NCI-H345 (cell line): Measurements from ENCODE around the gene RASD2.
A peak's percentile ranks its signal among the peaks of the same experiment; 100 is the strongest.

Source experiments
- DNase-seq: peaks from one replicate; lab custom pipeline; 2025; lab: John Stamatoyannopoulos, UW

The RASD2 gene

GRCh38 chr22:35560824-35561223 is 20.2 kb downstream of the RASD2 start:
- DNase-seq, result no peak

- no peak for DNase-seq
Observed at GRCh38 chr22:35561796-35562526, 21.3 kb downstream of the RASD2 start.

- DNase-seq, result no peak
Observed at GRCh38 chr22:35563211-35563610, 22.6 kb downstream of the RASD2 start.

- DNase-seq, result no peak
Observed at GRCh38 chr22:35564975-35565867, 24.6 kb downstream of the RASD2 start.

DNA sequence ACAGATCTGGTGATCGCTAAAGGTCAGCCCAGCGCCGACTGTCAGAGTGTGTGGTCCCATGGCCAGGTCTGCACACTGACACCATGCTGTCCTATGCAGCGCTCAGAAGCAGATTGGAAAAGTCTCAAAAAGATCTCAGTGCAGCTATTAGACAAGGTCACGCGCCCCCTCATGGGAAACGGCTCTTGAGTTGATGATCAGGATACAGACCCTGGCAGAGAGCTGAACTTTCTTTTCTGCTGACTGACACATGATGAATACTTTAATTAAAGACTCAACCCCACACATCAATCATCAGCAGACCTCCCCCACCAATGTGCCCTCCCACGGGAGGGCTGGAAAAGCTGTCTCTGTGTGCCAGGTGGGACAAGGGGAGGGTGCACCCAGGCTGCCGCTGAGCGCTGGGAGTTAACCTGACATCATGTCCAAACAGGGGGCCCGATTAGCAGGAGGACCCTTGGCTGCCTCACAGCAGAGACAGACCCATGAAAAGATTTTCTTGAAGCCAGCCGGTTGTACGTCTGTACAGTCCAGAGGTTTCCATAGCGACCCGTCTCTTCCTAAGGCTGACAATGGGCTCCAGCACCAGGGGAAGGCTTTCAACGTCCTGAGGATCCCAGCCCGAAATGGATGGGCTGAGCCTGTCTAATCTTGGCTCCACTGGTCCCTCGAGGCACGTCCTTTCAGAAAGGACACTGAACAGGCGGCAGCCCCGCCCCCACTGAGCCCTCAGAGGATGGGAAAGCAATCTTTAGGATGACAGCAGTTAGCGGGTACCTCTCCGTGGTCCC is 26.9 kb downstream of the RASD2 start:
- DNase-seq, result no peak

DNA sequence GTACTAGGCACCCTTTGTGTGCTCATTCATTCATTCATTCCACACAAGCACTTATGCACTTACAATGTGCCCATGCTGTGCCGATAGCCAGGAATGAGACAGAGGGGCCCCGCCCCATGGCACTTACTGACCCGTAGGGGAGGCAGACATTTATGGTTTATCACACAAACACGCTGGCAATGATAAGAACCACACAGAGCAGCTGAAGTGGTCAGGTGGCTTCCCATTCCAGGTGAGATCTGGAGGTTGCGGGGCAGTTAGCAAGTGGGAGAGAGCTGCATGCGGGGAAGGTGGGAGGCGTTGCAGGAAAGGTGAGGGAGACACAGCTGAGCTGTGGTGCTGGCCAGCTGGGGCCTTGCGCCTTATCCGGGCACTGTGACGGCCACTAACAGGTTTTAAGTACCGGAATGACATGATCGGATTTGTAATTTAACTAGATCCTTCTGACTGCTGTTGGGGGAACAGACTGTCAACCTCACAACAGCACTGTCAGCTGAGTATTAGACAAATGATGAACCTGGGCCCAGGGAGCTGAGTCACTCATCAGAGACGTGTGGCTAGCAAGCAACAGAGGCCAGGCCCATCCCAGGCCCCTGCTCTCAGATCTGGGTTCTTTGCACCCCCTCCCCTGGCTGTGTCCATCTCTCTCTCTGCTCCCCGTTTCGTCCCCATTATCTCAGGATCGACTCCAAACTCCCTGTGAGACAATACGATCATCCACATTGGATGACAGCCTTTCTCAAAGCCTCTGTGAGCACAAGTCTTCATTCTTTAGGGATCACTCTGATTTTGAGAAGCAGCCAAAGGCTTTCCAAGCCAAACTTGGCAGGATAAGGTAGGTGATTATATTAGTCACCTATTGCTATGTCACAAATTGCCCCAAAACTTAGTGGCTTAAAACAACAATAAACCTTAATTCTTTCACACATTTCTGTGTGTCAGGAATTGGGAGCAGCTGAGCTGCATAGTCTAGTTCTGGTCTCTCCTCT is 28.4 kb downstream of the RASD2 start:
- peak; percentile 42 for DNase-seq

DNA sequence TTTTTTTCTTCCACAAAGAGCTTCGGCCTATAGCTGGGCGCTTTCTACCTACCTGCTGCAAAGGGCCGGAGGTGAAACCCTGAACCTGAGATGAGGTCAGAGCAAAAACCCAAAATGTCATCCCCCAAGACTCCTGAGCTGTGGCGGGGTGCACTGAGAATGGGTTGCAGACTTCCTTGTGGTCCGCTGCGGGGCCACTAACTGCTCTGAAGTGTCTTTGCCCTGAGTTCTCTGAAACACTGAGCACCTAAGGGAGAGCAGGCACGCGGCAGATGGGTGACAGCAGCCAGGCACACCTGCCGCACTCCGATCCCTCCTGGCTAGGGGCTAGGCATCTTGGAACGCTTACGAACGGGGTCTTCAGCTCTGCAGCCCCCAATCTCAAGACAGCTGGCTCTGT is 29.3 kb downstream of the RASD2 start:
- no peak for DNase-seq

DNA sequence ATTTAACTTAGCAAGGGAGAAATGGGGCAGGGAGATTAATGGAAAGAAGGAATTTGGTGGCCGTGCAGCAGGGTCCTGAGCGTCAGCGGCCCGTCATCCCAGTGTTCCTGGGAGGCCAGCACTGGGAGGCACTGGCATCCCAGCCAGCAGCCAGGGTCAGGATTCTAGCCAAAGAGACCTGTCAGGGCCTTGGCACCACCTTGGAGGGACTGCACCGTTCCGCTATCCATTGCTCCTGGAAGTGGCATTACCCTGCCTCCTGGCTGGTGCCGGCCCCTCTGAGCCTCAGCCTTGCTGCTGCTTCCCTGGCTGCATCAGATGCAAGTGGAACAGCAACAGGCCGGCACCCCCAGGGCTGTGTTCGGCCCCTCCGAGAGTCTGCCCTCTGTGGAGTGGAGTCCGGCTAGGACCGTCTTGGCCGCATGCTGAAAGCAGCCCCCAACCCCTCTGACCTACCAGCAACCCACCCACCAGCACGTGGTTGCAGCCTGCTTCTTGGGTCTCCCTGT is 30.1 kb downstream of the RASD2 start:
- no peak for DNase-seq

- no peak for DNase-seq
Observed at GRCh38 chr22:35572556-35572955, 31.9 kb downstream of the RASD2 start.

DNA sequence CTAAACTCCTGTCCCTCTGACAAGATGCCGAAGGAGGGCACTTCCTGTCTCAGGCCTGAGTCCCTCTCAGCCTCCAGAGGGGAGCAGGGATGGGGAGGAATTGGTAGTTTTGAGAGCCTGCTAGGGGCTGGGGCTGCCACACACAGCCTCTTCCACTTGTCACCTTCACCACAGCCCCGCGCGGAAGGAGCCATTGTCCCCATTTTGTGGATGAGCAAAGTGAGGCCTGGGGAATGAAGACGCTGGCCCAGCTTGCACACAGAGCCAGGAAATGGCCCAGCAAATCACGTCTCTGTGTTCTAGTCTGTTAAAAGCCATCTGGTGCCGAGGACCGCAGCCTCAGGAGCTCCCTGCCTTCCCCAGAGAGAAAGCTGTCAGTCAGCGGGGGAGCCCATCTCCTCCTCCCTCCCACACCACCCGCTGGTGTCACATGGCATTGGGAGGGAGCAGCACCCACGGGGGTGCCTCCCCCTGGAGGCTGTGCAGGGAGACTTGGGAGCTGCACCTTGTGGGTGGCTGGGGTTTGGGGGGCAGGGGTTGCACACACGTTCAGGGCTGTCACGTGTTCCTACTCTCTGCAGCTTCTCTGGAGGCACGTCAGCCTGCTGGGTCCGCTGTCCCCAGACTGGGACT is 34.6 kb downstream of the RASD2 start:
- no peak for DNase-seq

GRCh38 chr22:35576671-35577070 is 36.0 kb downstream of the RASD2 start:
- DNase-seq, result no peak

DNA sequence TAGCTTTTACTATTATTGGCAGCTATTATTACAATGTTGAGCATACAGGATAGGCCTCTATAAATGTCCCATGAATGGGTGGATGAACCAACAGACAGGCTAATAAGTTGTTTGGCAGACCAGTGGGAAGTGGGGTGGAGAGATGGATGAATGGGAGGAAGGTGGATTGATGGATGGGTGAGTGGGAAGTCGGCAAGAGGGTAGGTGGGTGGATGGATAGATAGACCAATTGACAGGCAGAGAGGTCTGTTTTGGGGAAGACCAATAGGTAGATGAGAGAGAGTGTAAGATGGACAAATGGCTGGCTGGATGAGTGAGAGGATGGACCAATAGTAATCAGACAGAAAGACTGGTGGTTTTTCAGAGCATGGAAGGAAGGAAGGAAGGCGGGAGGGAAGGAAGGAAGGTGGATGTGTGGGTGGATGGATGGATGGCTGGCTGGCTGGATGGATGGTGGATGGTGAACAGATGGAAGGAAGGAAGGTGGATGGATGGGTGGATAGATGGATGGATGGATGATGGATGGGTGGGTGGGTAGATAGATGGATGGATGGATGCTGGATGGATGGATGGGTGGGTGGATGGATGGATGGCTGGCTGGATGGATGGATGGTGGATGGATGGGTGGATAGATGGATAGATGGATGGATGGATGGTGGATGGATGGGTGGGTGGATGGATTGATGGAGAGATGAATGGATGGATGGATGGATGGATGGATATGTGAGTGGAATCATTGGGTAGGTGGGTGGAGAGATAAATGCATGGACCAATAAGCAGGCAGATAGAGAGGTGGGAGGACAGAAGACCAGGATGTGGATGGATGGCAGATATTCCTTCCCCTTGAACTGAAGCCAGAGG is 37.4 kb downstream of the RASD2 start:
- DNase-seq, result no peak

- DNase-seq, result no peak
Observed at GRCh38 chr22:35578836-35579575, 38.4 kb downstream of the RASD2 start.

DNA sequence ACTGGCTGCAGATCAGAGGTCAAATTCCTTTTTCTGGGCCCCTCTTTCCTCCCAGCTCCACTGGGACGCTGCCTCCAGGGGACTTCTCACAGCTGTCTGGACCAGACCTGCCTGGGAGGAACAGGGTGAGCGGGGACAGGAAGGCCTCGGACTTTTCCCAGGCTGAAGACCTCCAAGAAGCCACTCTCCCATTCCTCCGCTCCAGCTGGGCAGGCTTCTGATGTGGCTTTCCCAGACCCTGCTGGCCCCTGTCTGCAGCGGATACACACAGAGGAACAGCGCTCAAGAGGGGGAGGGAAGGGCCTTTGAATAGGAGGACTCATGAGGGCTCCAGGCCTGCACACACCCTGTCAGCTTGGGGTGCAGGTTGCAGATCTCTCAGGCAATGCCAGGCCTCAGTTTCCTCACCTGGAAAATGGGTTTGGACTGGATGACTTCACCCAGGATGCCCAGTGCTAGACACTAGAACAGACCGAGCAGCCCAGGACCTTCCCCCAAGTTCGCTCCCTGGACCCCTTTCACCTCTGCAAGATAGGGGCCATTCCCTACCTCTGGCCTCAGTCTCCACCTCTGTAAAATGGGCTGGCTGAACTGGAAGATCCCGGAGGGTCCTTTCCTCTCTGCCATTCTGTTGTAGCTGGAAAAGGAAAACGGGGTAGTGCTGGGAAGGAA is 39.9 kb downstream of the RASD2 start:
- no peak for DNase-seq

- DNase-seq, result no peak
Observed at GRCh38 chr22:35581023-35581413, 40.4 kb downstream of the RASD2 start.

GRCh38 chr22:35582218-35582860 is 41.7 kb downstream of the RASD2 start:
- no peak for DNase-seq

DNA sequence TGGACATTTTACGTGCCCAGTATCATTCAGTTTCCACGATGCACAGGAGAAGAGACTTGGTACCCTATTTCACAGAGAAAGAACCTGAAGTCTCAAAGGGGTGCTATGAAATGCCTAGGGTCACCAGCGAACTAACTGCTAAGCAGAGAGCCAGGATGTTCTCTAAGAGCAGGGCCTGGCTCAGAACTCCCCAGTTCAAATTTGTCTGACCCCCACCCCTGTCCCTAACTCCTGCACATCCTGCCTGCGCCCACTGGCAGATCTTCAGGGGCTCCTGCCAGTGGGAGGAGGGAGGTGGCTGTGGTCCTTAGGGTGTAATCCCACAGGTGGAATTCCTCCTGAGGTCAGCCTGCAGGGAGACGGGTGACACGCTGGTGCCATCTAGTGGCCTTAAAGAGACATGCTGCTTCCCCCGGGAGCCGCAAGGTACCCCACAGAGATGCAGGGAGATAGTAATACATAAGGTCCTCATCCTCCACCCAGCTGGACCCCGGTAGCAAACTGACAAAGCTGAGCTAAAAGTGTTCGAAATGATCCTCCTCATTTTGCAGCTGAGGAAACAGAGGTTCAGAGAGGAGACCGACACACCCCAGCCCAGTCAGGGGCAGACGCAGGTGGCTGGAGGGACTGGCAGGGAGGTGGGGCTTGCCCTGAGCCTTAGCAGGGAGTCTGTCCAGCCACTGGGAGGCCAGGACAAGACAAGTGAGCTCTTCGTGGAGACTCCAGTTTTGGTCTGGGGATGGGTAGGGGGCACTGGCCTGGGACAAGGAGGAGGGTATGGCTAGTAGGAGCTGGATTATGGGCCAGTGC is 42.4 kb downstream of the RASD2 start:
- peak; percentile 60 for DNase-seq
